ENCODE data around the gene NUP210L. TPM values are rescaled to one million over a fixed set of nuclear protein-coding genes. Genes with fewer than 3 reads are reported as not detected.

NUP210L gene
- total and polyA plus RNA-seq, 2 of the 13 experiments (the other 11 are each of a cell fraction or from before 2014, with no cell fraction given): not detected

DNA sequence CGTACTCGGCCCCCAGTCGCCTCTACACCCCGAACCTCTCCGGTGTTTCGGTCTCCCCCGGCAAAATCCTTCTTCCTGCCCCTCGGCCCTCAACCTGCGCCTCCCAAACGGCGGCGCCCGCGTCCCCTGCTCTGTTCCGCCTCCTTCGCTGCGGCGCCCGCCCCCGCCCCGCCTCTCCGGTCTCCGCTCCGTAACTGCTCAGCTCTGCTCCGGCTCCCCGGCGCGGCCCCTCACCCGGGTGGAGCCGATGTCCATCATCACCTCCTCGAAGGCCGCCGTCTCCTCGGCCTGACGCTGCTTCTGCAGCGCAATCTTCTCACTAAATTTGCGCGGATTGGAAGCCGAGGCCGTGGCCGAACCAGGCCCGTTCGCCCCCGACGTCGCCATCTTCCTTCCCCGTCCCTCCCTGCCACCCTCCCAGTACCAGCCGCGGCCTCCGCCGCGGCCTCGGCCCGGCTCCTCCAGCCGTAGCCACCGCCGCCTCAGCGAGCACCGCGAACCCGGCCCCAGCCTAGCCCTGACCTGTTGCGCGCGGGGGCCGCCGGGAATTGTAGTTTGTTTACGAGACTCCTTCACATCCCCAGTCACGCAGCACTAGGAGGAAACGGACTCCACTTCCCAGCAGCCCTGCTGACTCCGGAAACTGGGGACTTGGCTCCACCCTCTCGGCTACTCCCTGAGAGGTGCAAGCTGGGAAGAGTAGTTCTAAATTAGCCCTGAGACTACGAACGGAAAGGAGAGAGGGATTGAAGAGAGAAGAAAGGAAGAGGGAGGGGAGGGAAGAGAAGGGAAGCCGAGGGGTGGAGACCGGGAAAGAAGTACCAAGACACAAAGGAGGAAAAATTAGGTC is 196.5 kb downstream of the NUP210L start, which contains the start of gene CRTC2 (continued):
- TF ChIP-seq MYC (CRISPR knock-in tag; IDR thresholded peaks at IDR 0.05; ENCODE audit: borderline replicate concordance) (peak; percentile 65), KAT8 (CRISPR knock-in tag; IDR thresholded peaks at IDR 0.05) (peak; percentile 79; the same call in 1 of the 2 replicates), ZNF737 (CRISPR knock-in tag; IDR thresholded peaks at IDR 0.05; ENCODE audit: borderline replicate concordance) (no peak), TARDBP (CRISPR knock-in tag; IDR thresholded peaks at IDR 0.05) (peak; percentile 86), HOXA7 (CRISPR knock-in tag; IDR thresholded peaks at IDR 0.05) (no peak), SOX13 (IDR thresholded peaks at IDR 0.05) (no peak; the same call in 1 of the 2 replicates), SOX13 (CRISPR knock-in tag; conservative IDR thresholded peaks at IDR 0.05 in 1 of 2, IDR thresholded peaks at IDR 0.05 in 1 of 2) (0 out of 4 replicates have a peak, but pooled peaks of 1 of the 2 experiments have one; percentile 7), MBD4 (IDR thresholded peaks at IDR 0.05; ENCODE audit: borderline replicate concordance, low read length) (no peak), ZFP36L2 (CRISPR knock-in tag; IDR thresholded peaks at IDR 0.05) (no peak), ZC3H4 (CRISPR knock-in tag; IDR thresholded peaks at IDR 0.05; ENCODE audit: borderline replicate concordance) (no peak)
- TF ChIP-seq, protein P1, sequence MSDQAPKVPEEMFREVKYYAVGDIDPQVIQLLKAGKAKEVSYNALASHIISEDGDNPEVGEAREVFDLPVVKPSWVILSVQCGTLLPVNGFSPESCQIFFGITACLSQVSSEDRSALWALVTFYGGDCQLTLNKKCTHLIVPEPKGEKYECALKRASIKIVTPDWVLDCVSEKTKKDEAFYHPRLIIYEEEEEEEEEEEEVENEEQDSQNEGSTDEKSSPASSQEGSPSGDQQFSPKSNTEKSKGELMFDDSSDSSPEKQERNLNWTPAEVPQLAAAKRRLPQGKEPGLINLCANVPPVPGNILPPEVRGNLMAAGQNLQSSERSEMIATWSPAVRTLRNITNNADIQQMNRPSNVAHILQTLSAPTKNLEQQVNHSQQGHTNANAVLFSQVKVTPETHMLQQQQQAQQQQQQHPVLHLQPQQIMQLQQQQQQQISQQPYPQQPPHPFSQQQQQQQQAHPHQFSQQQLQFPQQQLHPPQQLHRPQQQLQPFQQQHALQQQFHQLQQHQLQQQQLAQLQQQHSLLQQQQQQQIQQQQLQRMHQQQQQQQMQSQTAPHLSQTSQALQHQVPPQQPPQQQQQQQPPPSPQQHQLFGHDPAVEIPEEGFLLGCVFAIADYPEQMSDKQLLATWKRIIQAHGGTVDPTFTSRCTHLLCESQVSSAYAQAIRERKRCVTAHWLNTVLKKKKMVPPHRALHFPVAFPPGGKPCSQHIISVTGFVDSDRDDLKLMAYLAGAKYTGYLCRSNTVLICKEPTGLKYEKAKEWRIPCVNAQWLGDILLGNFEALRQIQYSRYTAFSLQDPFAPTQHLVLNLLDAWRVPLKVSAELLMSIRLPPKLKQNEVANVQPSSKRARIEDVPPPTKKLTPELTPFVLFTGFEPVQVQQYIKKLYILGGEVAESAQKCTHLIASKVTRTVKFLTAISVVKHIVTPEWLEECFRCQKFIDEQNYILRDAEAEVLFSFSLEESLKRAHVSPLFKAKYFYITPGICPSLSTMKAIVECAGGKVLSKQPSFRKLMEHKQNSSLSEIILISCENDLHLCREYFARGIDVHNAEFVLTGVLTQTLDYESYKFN (CRISPR knock-in tag; conservative IDR thresholded peaks at IDR 0.05): peak; percentile 42; the same call in 1 of the 2 replicates
- TF ChIP-seq, protein P2, sequence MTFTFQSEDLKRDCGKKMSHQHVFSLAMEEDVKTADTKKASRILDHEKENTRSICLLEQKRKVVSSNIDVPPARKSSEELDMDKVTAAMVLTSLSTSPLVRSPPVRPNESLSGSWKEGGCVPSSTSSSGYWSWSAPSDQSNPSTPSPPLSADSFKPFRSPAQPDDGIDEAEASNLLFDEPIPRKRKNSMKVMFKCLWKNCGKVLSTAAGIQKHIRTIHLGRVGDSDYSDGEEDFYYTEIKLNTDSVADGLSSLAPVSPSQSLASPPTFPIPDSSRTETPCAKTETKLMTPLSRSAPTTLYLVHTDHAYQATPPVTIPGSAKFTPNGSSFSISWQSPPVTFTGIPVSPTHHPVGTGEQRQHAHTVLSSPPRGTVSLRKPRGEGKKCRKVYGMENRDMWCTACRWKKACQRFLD (CRISPR knock-in tag; IDR thresholded peaks at IDR 0.05; ENCODE audit: borderline replicate concordance): peak; percentile 70; the same call in 1 of the 2 replicates
- TF ChIP-seq, protein P3, sequence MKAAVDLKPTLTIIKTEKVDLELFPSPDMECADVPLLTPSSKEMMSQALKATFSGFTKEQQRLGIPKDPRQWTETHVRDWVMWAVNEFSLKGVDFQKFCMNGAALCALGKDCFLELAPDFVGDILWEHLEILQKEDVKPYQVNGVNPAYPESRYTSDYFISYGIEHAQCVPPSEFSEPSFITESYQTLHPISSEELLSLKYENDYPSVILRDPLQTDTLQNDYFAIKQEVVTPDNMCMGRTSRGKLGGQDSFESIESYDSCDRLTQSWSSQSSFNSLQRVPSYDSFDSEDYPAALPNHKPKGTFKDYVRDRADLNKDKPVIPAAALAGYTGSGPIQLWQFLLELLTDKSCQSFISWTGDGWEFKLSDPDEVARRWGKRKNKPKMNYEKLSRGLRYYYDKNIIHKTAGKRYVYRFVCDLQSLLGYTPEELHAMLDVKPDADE (CRISPR knock-in tag; IDR thresholded peaks at IDR 0.05): 0 out of 2 replicates have a peak, but pooled peaks have one; percentile 59
- TF ChIP-seq, protein P4, sequence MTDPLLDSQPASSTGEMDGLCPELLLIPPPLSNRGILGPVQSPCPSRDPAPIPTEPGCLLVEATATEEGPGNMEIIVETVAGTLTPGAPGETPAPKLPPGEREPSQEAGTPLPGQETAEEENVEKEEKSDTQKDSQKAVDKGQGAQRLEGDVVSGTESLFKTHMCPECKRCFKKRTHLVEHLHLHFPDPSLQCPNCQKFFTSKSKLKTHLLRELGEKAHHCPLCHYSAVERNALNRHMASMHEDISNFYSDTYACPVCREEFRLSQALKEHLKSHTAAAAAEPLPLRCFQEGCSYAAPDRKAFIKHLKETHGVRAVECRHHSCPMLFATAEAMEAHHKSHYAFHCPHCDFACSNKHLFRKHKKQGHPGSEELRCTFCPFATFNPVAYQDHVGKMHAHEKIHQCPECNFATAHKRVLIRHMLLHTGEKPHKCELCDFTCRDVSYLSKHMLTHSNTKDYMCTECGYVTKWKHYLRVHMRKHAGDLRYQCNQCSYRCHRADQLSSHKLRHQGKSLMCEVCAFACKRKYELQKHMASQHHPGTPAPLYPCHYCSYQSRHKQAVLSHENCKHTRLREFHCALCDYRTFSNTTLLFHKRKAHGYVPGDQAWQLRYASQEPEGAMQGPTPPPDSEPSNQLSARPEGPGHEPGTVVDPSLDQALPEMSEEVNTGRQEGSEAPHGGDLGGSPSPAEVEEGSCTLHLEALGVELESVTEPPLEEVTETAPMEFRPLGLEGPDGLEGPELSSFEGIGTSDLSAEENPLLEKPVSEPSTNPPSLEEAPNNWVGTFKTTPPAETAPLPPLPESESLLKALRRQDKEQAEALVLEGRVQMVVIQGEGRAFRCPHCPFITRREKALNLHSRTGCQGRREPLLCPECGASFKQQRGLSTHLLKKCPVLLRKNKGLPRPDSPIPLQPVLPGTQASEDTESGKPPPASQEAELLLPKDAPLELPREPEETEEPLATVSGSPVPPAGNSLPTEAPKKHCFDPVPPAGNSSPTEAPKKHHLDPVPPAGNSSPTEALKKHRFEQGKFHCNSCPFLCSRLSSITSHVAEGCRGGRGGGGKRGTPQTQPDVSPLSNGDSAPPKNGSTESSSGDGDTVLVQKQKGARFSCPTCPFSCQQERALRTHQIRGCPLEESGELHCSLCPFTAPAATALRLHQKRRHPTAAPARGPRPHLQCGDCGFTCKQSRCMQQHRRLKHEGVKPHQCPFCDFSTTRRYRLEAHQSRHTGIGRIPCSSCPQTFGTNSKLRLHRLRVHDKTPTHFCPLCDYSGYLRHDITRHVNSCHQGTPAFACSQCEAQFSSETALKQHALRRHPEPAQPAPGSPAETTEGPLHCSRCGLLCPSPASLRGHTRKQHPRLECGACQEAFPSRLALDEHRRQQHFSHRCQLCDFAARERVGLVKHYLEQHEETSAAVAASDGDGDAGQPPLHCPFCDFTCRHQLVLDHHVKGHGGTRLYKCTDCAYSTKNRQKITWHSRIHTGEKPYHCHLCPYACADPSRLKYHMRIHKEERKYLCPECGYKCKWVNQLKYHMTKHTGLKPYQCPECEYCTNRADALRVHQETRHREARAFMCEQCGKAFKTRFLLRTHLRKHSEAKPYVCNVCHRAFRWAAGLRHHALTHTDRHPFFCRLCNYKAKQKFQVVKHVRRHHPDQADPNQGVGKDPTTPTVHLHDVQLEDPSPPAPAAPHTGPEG (CRISPR knock-in tag; IDR thresholded peaks at IDR 0.05): peak; percentile 79

All from HepG2 (cell line).